Measurements from ENCODE around the gene PCSK4.

Gene PCSK4

GRCh38 chr19:1447504-1447903 is 42.6 kb downstream of the PCSK4 start:
- no peak for DNase-seq (ENCODE audit: low read depth)
- no peak for TF ChIP-seq CTCF (IDR thresholded peaks at IDR 0.05; ENCODE audit: control insufficient read depth, insufficient read depth, low read depth, low read length, missing control alignments)
- no peak overlapping the region for H3K4me3 ChIP-seq (ENCODE audit: control insufficient read depth, low read depth, low read length)

- no peak for TF ChIP-seq CTCF (IDR thresholded peaks at IDR 0.05; ENCODE audit: control insufficient read depth, insufficient read depth, low read depth, low read length, missing control alignments)
- H3K4me3 ChIP-seq (ENCODE audit: control insufficient read depth, low read depth, low read length), result no peak overlapping the region
- DNase-seq (ENCODE audit: low read depth), result no peak
These were observed 43.3 kb downstream of the PCSK4 start for GRCh38 chr19:1446713-1447481.

GRCh38 chr19:1445932-1446712 is 44.0 kb downstream of the PCSK4 start:
- no peak for DNase-seq (ENCODE audit: low read depth)
- TF ChIP-seq CTCF (IDR thresholded peaks at IDR 0.05; ENCODE audit: control insufficient read depth, insufficient read depth, low read depth, low read length, missing control alignments), result no peak
- H3K4me3 ChIP-seq (ENCODE audit: control insufficient read depth, low read depth, low read length), result peak overlapping the region; percentile 26

- H3K4me3 ChIP-seq (ENCODE audit: control insufficient read depth, low read depth, low read length), result no peak overlapping the region; the same call in none of the 2 replicates
- DNase-seq (ENCODE audit: low read depth), result no peak
- TF ChIP-seq CTCF (IDR thresholded peaks at IDR 0.05; ENCODE audit: control insufficient read depth, insufficient read depth, low read depth, low read length, missing control alignments), result peak; percentile 60
These were observed 44.8 kb downstream of the PCSK4 start for GRCh38 chr19:1445185-1445931.

- no peak for TF ChIP-seq CTCF (IDR thresholded peaks at IDR 0.05; ENCODE audit: control insufficient read depth, insufficient read depth, low read depth, low read length, missing control alignments)
- DNase-seq (ENCODE audit: low read depth), result no peak
- no peak overlapping the region for H3K4me3 ChIP-seq (ENCODE audit: control insufficient read depth, low read depth, low read length)
These were observed 48.3 kb downstream of the PCSK4 start for GRCh38 chr19:1441677-1442438.

- DNase-seq (ENCODE audit: low read depth), result no peak
- no peak overlapping the region for H3K4me3 ChIP-seq (ENCODE audit: control insufficient read depth, low read depth, low read length)
- no peak for TF ChIP-seq CTCF (IDR thresholded peaks at IDR 0.05; ENCODE audit: control insufficient read depth, insufficient read depth, low read depth, low read length, missing control alignments)
These were observed 49.1 kb downstream of the PCSK4 start for GRCh38 chr19:1441022-1441426.

All from AG09309 (cell line).